Hematopoietic multipotent progenitor cell treated with erythropoietin and hydrocortisone succinate and interleukin-3 and kit ligand, for 8 days (in vitro differentiated cells): ENCODE measurements around the gene TREML2.
A peak's percentile ranks its signal among the peaks of the same experiment; 100 is the strongest.
"Not testable (repeated sequence)": the region's sequence is repeated elsewhere in the genome, so short reads cannot be mapped to it uniquely, and the experiment has no call there.

Experiments used
- DNase-seq: peaks from one replicate; pipeline ENCODE4 v3.0.0-alpha.2; 2015

The TREML2 gene, protein sequence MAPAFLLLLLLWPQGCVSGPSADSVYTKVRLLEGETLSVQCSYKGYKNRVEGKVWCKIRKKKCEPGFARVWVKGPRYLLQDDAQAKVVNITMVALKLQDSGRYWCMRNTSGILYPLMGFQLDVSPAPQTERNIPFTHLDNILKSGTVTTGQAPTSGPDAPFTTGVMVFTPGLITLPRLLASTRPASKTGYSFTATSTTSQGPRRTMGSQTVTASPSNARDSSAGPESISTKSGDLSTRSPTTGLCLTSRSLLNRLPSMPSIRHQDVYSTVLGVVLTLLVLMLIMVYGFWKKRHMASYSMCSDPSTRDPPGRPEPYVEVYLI

GRCh38 chr6:41200901-41201763 is at the start of gene TREML2:
Gene TREML2 (minus strand): TSS chr6:41201149. CDS start chr6:41201008, 141 bp downstream.
- DNase-seq, result peak; percentile 80

- DNase-seq, result peak; percentile 8
Observed at GRCh38 chr6:41247882-41248705, 47.1 kb upstream of the TREML2 start.

- DNase-seq, result no peak
Observed at GRCh38 chr6:41247288-41247865, 46.4 kb upstream of the TREML2 start.

DNA sequence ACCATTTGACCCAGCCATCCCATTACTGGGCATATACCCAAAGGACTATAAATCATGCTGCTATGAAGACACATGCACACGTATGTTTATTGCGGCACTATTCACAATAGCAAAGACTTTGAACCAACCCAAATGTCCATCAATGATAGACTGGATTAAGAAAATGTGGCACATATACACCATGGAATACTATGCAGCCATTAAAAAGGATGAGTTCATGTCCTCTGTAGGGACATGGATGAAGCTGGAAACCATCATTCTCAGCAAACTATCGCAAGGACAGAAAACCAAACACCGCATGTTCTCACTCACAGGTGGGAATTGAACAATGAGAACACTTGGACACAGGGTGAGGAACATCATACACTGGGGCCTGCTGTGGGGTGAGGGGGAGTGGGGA is 45.6 kb upstream of the TREML2 start:
- DNase-seq, result not testable (repeated sequence)

- DNase-seq, result no peak
Observed at GRCh38 chr6:41239467-41240159, 38.7 kb upstream of the TREML2 start.

- DNase-seq, result no peak
Observed at GRCh38 chr6:41237128-41237527, 36.2 kb upstream of the TREML2 start.

DNA sequence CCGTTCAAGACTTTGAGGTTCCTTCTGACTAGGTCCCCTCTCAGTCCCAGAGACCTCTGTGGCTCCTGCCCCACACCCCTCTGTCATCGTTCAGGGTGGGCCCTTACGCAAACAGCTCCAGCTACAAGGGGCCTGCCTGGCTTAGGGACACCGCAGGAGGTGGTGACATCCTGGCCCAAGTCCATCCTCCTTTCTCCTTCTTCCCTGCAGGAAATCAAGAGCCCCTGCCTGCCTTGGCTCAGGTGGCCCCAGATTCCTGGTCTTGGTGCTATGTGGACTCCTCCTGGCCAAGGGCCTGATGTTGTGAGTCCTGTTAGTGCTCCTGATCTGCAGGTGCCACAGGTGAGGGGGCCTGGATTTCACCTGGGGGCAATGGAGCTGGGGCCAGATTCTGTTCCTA is 35.3 kb upstream of the TREML2 start:
- no peak for DNase-seq

DNA sequence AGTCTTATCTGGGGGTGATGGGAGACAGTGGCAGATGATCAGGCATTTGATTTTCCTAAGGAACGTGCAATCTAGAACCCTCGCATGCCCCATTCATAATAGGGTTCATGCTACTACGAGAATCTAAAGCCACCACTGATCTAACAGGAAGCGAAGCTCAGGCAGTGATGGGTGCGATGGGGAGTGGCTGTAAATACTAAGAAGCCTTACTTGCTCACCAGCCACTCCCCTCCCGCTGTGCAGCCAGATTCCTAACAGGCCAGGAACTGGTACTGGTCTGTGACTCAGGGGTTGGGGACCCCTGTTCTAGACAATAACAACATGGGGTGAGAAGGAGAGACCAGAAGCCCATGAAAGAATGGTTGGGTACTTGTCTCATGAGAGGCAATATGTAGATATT is 31.7 kb upstream of the TREML2 start:
- no peak for DNase-seq

DNA sequence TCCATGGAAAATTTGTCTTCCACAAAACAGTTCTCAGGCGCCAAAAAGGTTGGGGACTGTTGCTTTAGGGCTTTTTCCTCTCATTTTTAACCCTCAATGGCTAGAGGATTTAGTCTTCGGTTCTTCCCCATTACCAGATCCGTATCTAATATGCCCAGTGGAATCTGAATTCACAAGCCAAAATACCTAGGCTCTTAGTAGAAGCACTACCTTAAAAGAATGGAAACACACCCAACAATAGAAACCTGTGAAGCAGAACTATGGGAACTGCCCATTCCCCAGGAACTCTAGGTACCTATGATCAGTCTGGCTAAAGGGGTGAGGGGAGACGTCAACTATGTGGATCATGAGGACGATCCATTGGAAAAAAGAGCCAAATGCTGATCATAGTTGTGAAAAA is 30.3 kb upstream of the TREML2 start:
- no peak for DNase-seq

DNA sequence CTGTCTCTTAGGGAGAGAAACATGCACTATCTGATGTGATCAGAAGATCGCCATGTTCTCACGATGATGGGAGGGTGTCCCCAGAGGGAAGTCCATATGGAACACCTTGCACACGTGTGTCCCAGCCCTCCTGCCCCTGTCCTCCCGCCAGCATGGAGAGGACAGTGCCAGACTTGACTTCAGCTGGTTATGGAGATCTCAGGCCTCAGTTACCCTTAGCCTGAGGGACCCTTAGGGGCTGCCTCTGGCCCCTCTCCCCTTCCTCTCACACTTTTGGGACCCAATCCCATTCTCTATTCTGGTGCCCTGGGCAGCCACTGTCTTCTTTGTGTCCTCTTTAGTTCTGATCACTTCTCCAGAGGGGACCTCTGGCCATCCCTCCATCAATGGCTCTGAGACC is 28.8 kb upstream of the TREML2 start:
- DNase-seq, result no peak

DNA sequence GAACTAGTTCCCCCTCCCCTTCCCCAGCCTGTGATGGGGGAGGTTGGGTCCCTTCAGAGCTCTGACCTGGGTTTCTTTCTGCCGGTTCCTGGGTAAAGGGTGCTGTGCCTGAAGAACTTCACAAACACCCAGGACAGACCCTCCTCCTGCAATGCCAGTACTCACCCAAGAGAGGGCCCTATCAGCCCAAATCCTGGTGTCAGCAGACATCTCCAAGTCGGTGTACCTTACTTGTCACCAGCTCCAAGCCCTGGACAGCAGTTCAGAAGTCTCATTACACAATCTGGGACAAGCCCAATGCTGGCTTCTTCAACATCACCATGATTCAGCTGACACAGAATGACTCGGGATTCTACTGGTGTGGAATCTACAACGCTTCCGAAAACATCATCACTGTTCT is 27.7 kb upstream of the TREML2 start:
- DNase-seq, result peak; percentile 22

DNA sequence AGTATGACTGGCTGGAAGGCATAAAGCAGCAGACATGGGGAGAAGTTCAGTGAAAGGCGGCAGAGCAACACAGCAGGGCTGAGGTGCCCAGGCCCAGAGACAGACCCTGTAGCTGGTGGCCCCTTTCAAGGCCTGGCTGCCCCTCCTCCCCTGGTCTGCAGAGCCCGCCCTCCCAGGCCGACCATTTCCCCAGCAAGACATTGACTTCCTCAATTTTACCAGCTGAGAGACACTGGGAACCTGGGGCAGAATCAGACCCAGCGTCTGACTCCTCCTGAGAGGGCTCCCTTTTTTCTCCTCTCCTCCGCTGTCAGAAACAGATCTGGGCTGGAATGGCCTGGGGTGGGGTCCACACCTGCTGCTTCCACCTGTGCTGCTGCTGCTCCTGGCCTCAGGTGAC is 27.1 kb upstream of the TREML2 start, which contains the start of gene TREML4:
TSS of gene TREML4 (plus strand) at position 254 of the 400 bp plus-strand sequence. CDS start at position 333, 79 bp downstream.
- peak; percentile 9 for DNase-seq

DNA sequence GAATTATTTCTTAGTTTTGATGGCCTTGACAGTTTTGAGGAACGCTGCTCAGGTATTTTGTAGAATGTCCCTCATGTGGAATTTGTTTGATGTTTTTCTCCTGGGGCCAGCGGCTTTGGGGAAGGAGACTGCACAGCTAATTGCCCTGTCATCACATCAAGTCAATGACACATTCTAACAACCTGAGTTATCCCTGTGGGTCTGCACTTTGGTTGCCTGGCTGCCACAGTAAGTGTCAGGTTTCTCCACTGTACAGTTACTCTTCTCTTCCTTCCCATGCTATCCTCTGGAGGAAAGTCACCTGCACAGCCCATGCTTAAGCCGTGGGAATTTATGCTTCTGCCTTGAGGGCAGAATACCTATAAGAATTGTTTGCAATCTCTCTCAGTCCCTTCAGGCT is 25.8 kb upstream of the TREML2 start:
- no peak for DNase-seq

- no peak for DNase-seq
Observed at GRCh38 chr6:41224800-41225199, 23.9 kb upstream of the TREML2 start.

DNA sequence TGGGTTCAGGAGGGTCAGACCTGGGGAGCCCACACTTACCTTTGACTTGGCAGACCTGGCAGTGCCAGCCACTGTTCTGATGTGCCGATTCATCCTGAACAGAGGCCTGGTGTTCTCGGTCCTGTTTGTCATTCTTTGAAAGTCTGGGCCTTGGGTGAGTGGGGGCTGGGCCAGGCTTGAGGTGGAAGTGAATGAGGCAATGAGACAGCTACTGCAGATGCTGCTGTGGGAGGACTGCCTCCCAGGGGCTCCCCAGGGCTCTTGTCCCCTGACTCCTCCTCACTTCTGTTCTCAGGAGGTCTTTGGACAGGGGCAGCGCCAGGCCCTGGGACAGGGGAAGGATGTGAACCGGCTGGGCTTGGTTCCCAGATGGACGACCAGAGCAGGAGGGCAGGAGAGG is 21.6 kb upstream of the TREML2 start:
- no peak for DNase-seq

- no peak for DNase-seq
Observed at GRCh38 chr6:41222045-41222444, 21.1 kb upstream of the TREML2 start.

GRCh38 chr6:41216616-41217015 is 15.7 kb upstream of the TREML2 start:
- no peak for DNase-seq

DNA sequence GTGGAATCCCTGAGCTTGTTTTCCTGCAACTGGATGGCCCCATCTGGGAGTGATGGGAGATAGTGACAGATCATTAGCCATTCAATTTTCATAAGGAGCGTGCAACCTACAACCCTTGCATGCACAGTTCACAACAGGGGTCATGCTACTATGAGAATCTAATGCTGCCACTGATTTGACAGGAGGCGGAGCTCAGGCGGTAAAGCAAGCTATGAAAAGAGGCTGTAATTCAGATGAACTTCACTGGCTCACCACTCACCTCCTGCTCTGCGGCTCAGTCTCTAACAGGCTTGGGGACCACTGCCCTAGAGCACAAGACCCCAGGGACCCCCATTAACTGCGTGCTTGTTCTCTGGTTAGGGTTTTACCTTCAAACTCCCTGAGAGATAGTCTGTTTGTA is 14.8 kb upstream of the TREML2 start:
- no peak for DNase-seq

GRCh38 chr6:41214559-41215238 is 13.8 kb upstream of the TREML2 start:
- no peak for DNase-seq

- DNase-seq, result no peak
Observed at GRCh38 chr6:41209547-41210320, 8.8 kb upstream of the TREML2 start.
